Spinal cord (tissue), 10 donors: Measurements from ENCODE around the gene KIF1A. TPM values are rescaled to one million over a fixed set of nuclear protein-coding genes. Genes with fewer than 3 reads are reported as not detected.
A peak's percentile ranks its signal among the peaks of the same experiment; 100 is the strongest.

Experiments
- DNase-seq, 6 donors: peaks; one replicate each; pipeline versions ENCODE4 v3.0.0 to v3.0.0-alpha.2; 2013 to 2015; ENCODE audit warnings: low spot score in 6 of 6, low read depth in 4 of 6
- H3K27ac ChIP-seq: one replicate; pipeline ENCODE4 v1.5.1; 2013; ENCODE audit warnings: low read depth, low read length, control low read depth
- H3K27me3 ChIP-seq: one replicate; pipeline ENCODE4 v1.6.1; 2013; ENCODE audit warnings: low read length; ENCODE audit not compliant: control insufficient read depth, insufficient read depth
- H3K36me3 ChIP-seq: one replicate; pipeline ENCODE4 v1.6.1; 2013; ENCODE audit warnings: low read length; ENCODE audit not compliant: control insufficient read depth, insufficient read depth
- H3K4me1 ChIP-seq: one replicate; pipeline ENCODE4 v1.6.1; 2013; ENCODE audit warnings: low read length; ENCODE audit not compliant: control insufficient read depth, insufficient read depth
- H3K4me3 ChIP-seq: one replicate; pipeline ENCODE4 v1.5.1; 2013; ENCODE audit warnings: low read depth, low read length, control low read depth
- H3K9me3 ChIP-seq: one replicate; pipeline ENCODE4 v1.6.1; 2013; ENCODE audit warnings: low read length; ENCODE audit not compliant: control insufficient read depth, insufficient read depth
- WGBS: methylation state at CpG from one replicate; pipeline ENCODE4 v1.1.5; 2013; ENCODE audit warnings: missing lambda C conversion rate; ENCODE audit not compliant: insufficient coverage; 5-methylcytosine and 5-hydroxymethylcytosine counted together
- polyA plus RNA-seq, 2 donors: library from polyadenylated mRNA; unstranded; fragments of 120-200 nt; gene quantifications; one replicate each; pipeline ENCODE4 v1.2.1, GENCODE V29; 2013; ENCODE audit not compliant: insufficient read length in 2 of 2
- total RNA-seq, 2 donors: library from RNA; depleted of rRNA in 1 of 2; stranded (reverse); fragments of 120-200 nt in 1 of 2; fragments of >200 nt in 1 of 2; gene quantifications; one replicate each; pipeline versions ENCODE4 v1.2.3 to v1.2.4, GENCODE V29; 2013 to 2014
- donor health status: healthy.

KIF1A gene
- total and polyA plus RNA-seq, 4 donors: 125 to 519 (median 317) TPM

DNA sequence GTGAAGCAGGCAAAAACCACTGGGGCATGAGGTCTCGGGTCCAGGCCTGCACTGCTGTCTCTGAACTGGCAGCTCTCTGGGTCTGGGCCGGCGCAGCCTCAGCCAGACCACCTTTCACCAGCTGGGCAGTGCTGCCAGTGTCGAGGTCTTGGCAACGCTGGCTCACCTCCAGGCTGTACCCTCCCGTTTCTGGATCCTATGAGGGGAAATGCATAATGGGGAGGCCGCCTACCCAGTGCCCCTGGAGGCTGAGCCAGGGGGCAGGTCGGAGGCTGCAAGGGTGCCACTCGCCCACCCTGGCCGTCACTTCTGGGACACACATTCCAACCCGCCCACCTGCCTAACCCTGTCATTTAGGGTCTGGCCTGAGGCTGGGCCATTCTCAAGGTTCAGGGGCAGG lies 24.6 kb downstream of the KIF1A start:
- Histone ChIP-seq H3K27ac (peak overlapping the region; percentile 1), H3K4me1 (peaks cover 95% of the 10 kb centered on the region), H3K36me3 (peaks cover 83% of the 10 kb centered on the region), H3K9me3 (no peaks in the 10 kb centered on the region), H3K27me3 (no peaks in the 10 kb centered on the region), H3K4me3 (no peak overlapping the region)
- WGBS: 47% methylated on average over 11 of the region's 11 CpGs
- DNase-seq: peak in 1 of 6 donors; percentile 60

DNA sequence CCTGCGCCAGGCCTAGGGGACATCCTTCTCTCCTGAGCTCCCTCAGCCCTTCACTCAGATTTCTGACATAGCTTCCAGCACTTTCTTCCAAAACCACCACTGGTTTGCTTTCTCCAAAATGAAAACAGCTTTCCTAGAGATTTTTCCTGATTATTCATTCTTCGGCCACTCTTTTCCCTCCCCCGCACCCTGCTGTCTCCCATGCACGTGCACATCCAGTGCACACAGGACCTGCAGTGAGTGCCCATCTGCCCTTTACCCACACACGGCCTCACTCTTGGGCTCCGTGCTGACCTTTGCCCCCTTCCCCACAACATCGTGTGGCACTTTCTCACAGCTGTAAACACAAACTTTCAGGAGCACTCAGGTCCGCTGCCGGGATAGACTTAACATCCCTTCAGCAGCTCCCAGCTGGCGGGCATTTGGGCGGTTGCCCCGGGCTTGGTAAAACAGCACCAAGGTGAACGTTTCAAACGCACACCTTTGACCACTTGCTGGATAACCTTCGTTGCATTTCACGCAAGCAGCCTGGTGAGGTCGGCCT lies 25.8 kb downstream of the KIF1A start:
- Histone ChIP-seq H3K9me3 (no peaks in the 10 kb centered on the region), H3K4me3 (no peak overlapping the region), H3K36me3 (peaks cover 94% of the 10 kb centered on the region), H3K27me3 (no peaks in the 10 kb centered on the region), H3K4me1 (peaks cover 97% of the 10 kb centered on the region), H3K27ac (peak overlapping the region; percentile 61)
- no peak for DNase-seq
- WGBS: 70% methylated on average over 17 of the region's 17 CpGs

DNA sequence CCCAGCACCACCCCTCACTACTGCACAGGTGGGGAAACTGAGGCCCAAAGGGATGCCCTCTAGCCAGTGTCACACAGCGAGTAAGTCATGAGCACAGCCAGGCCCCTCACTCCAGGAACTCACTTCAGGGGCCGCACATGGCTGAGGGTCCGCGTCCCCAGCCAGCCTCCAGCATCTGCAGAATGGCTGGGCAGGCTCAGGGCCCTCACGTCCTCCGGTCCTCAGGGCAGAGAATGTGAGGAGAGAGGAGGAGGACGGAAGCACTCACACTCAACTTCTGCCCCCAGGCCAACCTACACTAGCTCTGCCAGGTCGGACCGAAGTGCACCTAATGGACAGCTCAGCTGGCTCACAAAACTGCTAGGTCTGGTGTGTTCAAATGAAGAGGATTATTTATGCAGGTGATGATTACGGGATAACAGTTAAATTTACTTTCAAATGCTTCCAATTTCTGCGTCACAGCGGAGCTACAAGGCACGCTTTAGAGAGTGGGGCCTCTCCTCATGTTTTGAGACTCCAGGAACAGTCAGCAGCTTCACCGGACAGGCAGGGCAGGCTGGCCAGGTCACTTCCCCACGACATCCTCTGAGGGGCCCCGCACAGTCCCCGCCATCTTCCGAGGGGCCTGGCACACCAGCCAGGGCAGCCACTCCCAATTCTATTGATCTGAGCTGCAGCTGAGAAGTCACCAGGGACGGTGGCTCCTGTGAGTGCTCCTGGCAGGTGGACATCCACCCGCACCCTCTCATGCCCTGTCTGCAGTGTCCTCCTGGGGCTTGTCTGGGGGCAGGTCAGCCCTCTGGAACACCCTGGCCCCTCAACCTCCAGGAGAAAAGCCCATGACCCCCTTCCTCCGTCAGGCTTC lies 26.5 kb downstream of the KIF1A start:
- Histone ChIP-seq H3K27ac (peak overlapping the region; percentile 61), H3K4me1 (peaks cover 91% of the 10 kb centered on the region), H3K4me3 (no peak overlapping the region), H3K36me3 (peaks cover 96% of the 10 kb centered on the region), H3K27me3 (no peaks in the 10 kb centered on the region), H3K9me3 (no peaks in the 10 kb centered on the region)
- WGBS: 66% methylated on average over 13 of the region's 21 CpGs
- no peak for DNase-seq

DNA sequence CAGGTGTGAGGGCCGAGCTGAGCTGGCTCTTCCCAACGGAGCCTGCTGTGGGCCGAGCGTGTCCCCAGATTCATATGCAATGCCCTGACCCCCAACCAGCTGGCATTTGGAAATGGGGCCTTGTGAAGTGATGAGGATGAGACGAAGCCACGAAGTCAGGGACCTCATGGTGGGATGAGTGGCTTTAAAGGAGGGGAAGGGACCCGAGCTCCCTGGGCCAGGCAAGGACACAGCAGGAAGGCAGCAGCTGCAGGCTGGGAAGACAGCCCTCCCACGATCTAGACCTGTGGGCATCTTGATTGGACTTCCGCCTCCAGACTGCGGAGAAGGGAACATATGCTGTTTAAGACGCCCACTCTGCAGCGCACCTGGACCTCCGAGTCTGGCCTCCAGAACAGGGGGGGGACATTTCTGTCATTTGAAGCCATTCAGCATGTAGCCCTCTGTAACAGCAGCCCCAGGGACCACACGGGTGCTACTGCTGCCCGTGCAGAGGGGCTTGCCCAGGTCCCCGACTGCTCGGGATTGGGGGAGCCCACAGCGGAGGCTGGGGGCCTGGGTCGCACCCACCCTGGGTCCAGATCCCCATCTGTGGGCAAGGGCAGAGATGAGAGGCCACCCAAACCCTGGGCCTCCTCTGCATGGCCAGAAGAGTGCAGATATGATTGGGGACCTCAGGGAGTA lies 27.2 kb downstream of the KIF1A start:
- DNase-seq: peak in 1 of 6 donors; percentile 39
- no peaks in the 10 kb centered on the region for H3K9me3 ChIP-seq
- H3K36me3 ChIP-seq: peaks cover 96% of the 10 kb centered on the region
- 38% methylated on average over 14 of the region's 19 CpGs for WGBS
- H3K27me3 ChIP-seq: no peaks in the 10 kb centered on the region
- no peak overlapping the region for H3K4me3 ChIP-seq
- peaks cover 83% of the 10 kb centered on the region for H3K4me1 ChIP-seq
- peak overlapping the region; percentile 61 for H3K27ac ChIP-seq

DNA sequence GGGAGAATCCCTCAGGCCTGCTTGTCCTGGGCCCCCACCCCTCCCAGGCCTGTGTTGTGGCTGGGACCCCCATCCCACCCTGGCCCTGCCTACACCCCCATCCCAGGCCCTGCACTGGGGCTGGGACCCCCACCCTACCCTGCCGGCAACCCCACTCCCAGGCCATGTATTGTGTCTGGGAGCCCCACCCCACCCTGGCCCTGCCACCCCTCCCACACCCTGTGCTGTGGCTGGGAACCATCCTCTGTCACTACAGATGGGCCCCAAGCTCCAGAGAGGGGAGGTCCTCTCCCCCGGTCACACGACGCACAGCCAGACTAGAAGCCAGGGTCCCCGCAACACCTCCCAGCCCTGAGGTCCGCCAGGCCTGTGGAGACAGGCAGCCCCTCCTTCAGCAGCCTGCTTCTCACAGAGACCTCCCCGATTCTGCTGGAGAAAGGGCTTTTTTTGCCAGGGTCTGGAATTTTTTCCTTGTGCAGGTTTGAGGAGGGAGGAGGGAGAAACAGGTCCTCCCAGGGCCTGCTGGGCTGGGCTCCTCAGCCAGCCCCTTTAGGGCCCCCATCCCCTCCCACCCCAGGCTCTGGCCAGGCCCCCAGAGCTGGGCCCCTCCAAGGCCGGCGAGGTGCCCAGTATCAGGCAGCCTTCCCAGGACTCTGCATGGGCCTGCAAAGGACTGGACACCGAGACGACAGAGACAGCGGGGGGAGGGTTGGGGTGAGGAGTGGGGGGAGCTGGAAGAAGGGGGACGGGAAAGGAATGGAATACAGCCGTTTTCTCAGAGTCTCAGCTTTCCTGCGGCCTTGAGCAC lies 28.0 kb downstream of the KIF1A start:
- H3K36me3 ChIP-seq: peaks cover 96% of the 10 kb centered on the region
- H3K27me3 ChIP-seq: no peaks in the 10 kb centered on the region
- H3K4me3 ChIP-seq: no peak overlapping the region
- peak overlapping the region; percentile 61 for H3K27ac ChIP-seq
- WGBS: 14% methylated on average over 12 of the region's 15 CpGs
- H3K4me1 ChIP-seq: peaks cover 76% of the 10 kb centered on the region
- DNase-seq: peak; percentile 28 to 92 (median 72)
- no peaks in the 10 kb centered on the region for H3K9me3 ChIP-seq

DNA sequence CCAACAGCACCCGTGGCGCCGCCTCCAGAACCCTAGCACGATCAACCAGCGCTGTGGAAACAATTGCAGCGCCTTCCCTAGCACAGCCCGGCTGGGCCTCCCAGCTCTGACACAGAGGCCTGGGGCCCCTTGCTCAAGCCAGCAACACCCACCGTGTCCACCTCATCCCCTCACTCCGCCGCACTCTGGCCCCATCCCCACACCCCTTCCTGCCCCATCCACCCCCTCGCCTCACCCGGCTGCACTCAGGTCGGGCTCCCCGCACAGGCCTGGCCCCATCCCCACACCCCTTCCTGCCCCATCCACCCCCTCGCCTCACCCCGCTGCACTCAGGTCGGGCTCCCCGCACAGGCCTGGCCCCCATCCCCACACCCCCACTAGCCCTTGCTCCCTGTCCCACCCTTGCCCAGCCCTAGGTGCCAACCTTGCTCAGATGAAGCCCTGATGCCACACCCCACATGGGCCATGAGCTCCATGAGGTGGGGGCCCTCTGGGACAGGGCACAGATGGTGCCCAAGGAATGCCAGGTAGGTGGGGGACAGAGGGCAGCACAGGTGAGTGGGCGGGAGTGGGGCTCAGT lies 28.7 kb downstream of the KIF1A start:
- H3K27ac ChIP-seq: peak overlapping the region; percentile 61
- no peak overlapping the region for H3K4me3 ChIP-seq
- H3K27me3 ChIP-seq: no peaks in the 10 kb centered on the region
- H3K4me1 ChIP-seq: peaks cover 70% of the 10 kb centered on the region
- peaks cover 96% of the 10 kb centered on the region for H3K36me3 ChIP-seq
- H3K9me3 ChIP-seq: no peaks in the 10 kb centered on the region
- DNase-seq: no peak
- 62% methylated on average over 13 of the region's 19 CpGs for WGBS

DNA sequence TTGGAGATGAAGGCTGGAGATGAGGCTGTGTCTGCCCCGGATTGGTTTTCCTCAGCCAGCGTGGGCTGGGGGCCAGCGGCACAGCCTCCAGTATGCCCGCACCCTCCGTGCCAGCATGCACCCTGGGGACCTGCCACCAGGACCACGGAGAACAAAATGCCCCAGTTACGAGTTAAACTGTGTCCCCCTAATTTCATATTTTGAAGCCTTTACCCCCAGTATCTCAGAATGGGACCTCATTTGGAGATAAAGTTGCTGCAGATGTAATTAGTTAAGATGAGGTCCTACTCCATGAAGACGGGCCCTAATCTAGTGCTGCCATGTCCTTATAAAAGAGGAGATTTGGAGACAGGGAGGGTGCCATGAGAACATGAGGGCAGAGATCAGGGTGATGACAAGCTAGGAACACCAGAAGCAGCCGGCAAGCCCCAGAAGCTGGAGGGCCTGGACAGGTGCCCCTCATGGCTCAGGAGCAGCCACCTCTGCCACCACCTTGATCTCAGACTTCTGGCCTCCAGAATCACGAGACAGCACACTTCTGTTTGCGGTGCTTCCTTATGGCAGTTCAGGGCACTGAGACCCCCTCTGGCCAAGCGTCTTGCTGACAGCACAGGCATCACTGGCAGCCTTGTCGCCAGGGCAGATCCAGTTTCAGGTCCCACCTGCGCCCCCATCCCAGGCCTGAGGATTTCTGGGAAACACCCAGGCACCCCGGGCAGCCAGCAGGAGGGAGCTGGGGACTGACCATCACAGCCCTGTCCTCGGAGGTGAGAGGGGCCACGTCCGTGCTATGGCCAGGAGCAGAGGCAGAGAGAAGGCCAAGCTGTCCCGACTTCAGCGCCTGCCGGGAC lies 29.4 kb downstream of the KIF1A start:
- no peak for DNase-seq
- no peak overlapping the region for H3K4me3 ChIP-seq
- H3K27me3 ChIP-seq: no peaks in the 10 kb centered on the region
- peaks cover 63% of the 10 kb centered on the region for H3K4me1 ChIP-seq
- WGBS: 83% methylated on average over 20 of the region's 21 CpGs
- peaks cover 96% of the 10 kb centered on the region for H3K36me3 ChIP-seq
- peak overlapping the region; percentile 16 for H3K27ac ChIP-seq
- H3K9me3 ChIP-seq: no peaks in the 10 kb centered on the region

DNA sequence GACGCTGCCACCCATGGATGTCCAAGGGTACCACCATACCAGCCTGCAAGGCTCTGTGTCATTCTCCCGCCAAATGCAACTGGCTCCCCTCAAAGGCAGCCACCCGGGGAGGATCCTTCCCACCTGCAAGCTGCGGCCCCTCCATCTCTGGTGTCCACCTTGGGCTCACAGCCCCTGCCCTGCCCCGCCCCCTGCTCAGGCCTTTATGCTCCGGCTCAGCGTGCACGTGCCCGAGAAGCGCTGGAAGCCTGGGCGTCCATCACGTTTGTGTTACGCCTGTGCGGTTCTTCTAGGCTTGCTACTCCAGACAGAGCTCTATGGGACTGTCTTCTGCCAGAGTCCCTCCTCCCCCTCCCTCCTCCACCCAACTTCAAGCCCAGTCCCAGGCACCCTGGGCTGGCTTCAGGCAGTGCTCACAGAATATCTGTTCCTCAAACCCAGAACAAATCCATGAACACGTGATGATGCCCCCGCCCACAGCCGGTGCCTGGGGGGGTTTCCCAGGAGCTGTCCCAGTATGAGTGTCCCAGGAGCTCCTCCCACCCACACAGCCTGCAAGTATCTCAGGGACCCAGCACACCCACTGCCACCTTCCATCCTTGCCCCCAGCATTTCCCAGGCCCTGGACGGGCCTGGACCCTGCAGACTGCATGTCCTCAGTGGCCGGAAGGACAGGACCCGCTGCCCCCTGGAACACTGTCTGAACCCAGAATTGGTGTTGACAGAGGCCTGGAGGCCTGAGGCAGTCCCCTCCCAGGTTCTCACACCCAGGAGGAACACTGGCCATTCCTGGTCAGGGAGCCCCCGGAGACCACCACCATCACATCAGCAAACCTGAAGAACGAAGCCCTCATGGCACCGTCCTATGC lies 30.3 kb downstream of the KIF1A start:
- 88% methylated on average over 19 of the region's 23 CpGs for WGBS
- Histone ChIP-seq H3K9me3 (no peaks in the 10 kb centered on the region), H3K27ac (peak overlapping the region; percentile 15), H3K36me3 (peaks cover 96% of the 10 kb centered on the region), H3K4me3 (no peak overlapping the region), H3K27me3 (no peaks in the 10 kb centered on the region), H3K4me1 (peaks cover 54% of the 10 kb centered on the region)
- DNase-seq: no peak
